Endometrial microvascular endothelial cells (primary cell): ENCODE results near the gene TCF25. TPM values are rescaled to one million over a fixed set of nuclear protein-coding genes. Genes with fewer than 3 reads are reported as not detected.

Experiments
- in situ Hi-C: cut with HindIII; loops from 2 replicates; pipeline ENCODE4 v1.10.0; 2017; ENCODE audit warnings: low sequenced_read_pairs, low pct_unique_long_range_greater_than_20kb; ENCODE audit errors: inconsistent ontology term
- total RNA-seq: library from RNA; depleted of rRNA; stranded (reverse); fragments of >200 nt; gene quantifications from one replicate; pipeline ENCODE4 v1.2.3, GENCODE V29; 2015; ENCODE audit errors: inconsistent ontology term

Gene TCF25
- total RNA-seq, 1 donor from 2014 or later: 165 TPM

- in situ Hi-C loops: no loop called here
Measured at GRCh38 chr16:89842471-89843408, 30.7 kb upstream of the TCF25 start.

- in situ Hi-C loops: no loop called here
Measured at GRCh38 chr16:89843409-89844350, 29.7 kb upstream of the TCF25 start.

- in situ Hi-C loops: no loop called here
Measured at GRCh38 chr16:89844739-89845339, 28.6 kb upstream of the TCF25 start.

GRCh38 chr16:89845417-89845816 lies 28.0 kb upstream of the TCF25 start:
- in situ Hi-C loops: no loop called here

GRCh38 chr16:89847051-89847939 lies 26.1 kb upstream of the TCF25 start:
- in situ Hi-C loops: no loop called here

- in situ Hi-C loops: no loop called here
Measured at GRCh38 chr16:89847940-89848297, 25.5 kb upstream of the TCF25 start.

- in situ Hi-C loops: no loop called here
Measured at GRCh38 chr16:89848974-89849373, 24.4 kb upstream of the TCF25 start.

GRCh38 chr16:89853306-89853993 lies 19.9 kb upstream of the TCF25 start:
- in situ Hi-C loops: no loop called here

- in situ Hi-C loops: no loop called here
Measured at GRCh38 chr16:89855301-89855945, 18.0 kb upstream of the TCF25 start.

GRCh38 chr16:89855986-89856385 lies 17.4 kb upstream of the TCF25 start:
- in situ Hi-C loops: no loop called here

- in situ Hi-C loops: no loop called here
Measured at GRCh38 chr16:89858973-89859614, 14.3 kb upstream of the TCF25 start.

- in situ Hi-C loops: no loop called here
Measured at GRCh38 chr16:89859615-89860007, 13.8 kb upstream of the TCF25 start.

GRCh38 chr16:89860747-89861304 lies 12.6 kb upstream of the TCF25 start:
- in situ Hi-C loops: no loop called here

- in situ Hi-C loops: no loop called here
Measured at GRCh38 chr16:89861648-89862047, 11.7 kb upstream of the TCF25 start.

GRCh38 chr16:89862732-89863131 lies 10.7 kb upstream of the TCF25 start:
- in situ Hi-C loops: no loop called here

GRCh38 chr16:89863741-89864526 lies 9.5 kb upstream of the TCF25 start:
- in situ Hi-C loops: no loop called here
